Measurements from ENCODE around the gene TCEAL3.
"Not testable (repeated sequence)": the region's sequence is repeated elsewhere in the genome, so short reads cannot be mapped to it uniquely, and the experiment has no call there.

Gene TCEAL3

DNA sequence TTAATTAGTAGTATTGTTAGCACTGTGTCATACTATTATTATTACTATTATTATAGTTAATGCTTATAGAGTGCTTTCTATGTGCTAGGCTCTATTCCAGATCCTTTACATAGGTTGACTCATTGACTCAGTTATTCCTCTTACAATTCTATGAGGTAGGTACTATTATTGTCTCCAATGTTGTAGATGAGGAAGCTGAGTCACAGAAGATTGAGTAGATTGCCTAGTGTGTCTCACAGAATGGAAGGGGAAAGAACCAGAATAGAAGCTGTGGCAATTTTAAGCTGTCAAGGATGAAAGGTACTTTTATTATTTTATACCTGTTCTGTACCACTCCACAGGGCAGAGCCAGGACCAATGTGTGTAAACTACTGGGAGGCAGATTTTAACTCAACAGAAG lies 19.1 kb downstream of the TCEAL3 start:
- no peak for DNase-seq (ENCODE audit: low read depth)

DNA sequence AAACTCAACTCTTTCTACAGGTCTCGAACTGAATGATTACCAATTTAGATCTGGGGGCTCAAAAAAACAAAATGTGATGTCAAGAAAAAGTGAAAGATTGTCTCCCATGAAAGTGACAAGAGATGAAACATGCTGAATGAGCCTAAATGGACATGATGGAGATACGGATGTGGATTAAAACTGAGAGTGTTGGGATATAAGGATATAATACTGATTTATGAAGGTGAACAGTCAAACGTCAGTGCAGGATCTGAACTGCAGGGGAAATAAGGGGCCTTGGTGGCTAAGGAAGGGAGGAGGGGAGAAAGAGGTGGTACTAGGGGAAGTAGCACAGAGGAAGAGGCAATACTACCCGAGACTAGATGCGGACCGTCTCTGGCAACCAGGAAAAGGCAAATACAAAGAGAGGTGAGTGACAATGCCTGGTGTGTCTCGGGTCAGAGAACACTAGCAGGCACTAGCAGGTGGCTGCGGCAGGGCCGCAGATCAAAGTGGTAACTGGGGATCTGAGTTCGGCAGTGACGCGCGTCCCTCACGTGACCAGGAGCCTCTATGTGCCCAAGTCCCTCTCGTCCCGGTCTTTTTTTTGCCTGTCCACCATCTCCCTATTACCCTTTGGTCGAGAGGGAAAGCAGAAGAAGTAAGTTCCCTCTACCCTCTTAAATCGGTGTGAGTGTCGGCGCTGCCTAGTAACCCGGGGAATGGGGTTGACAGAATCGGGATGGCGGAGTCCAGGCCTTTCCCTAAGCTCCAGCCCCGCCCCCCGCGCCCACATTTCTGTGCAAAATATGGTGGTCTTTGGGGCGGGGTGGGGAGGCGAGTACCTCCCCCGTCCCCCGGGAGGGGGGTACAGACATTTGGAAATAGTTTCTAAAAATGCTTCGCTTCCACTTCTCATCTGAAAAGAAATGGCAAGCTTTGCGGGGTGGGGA lies 20.9 kb downstream of the TCEAL3 start, which contains the start of gene TCEAL1:
TCEAL1 (plus strand) TSS at position 590 of the 932 bp plus-strand sequence. CDS start 942 bp downstream, outside the sequence.
- no peak for DNase-seq (ENCODE audit: low read depth)

DNA sequence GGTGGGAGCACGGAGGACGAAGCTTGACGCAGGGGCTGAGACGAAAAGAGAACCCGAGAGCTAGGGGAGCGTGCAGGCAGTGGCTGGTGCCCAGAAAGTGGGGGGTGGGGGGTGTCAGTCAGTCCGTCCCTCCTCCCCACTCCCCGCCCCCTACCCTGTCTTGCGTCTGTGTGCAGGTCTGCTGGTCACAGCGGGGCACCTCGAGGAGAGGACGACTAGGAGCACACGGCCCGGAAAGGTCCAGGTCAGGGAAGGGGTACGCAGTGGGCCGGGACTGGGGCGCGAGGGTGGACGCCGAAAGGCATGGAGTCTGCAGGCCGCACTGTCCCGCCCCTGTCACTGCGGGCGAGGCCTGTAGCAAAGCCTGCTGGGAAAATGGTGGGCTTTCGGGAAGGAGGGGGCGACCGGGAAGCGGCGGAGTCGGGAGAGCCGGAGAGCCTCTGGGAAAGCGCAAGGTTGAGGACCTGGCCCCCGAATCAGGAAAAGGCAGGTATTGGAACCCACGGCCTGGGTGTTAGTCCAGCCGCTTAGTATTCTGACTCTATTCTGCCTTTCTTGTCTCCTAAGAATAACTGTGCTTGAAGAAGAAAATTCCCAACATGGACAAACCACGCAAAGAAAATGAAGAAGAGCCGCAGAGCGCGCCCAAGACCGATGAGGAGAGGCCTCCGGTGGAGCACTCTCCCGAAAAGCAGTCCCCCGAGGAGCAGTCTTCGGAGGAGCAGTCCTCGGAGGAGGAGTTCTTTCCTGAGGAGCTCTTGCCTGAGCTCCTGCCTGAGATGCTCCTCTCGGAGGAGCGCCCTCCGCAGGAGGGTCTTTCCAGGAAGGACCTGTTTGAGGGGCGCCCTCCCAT lies 21.8 kb downstream of the TCEAL3 start:
- no peak for DNase-seq (ENCODE audit: low read depth)

DNA sequence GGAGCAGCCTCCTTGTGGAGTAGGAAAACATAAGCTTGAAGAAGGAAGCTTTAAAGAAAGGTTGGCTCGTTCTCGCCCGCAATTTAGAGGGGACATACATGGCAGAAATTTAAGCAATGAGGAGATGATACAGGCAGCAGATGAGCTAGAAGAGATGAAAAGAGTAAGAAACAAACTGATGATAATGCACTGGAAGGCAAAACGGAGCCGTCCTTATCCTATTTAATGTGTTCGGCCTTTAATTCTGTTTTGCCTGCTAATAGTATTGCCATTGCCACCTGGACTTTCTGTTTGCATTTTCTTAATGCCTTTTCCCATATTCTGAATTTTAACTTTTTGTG lies 22.4 kb downstream of the TCEAL3 start:
- no peak for DNase-seq (ENCODE audit: low read depth)

DNA sequence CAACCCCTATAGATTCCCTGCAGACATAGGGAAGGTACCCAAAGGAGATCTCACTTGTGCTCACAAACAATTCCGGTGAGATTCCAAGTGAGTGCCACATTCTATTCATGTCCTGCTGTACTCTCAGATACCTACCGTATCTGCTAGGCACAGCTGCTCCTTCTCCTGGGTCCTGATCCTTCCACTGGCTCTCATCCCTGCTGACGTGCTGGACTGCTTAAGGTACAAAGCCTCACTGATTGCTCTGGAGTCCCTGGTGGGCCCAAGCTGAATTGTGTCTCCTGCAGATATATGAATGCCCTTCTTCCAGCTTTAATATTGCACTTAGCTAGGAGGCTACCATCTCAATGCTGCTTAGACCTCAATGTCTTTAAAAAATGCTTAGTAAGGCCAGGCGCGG lies 23.4 kb downstream of the TCEAL3 start:
- DNase-seq (ENCODE audit: low read depth) = no peak

DNA sequence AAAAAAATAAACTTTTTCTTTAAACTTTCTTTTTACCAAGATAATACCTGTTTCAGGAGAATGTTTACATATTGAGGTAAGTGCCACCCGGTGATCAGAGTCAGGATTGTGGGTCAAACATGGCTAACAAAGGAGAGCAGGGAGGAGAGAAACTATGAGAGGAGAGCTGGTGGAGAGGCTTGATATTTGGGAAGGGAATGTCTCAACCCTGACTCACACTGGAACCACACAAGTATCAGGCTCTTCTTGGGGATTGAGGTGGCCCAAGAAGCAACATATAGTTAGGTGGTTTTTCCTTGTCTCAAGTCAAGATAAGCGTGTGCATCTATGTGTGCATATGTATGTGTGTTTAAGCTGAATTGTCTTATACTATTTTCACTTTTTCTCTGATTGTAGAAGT lies 27.7 kb downstream of the TCEAL3 start:
- no peak for DNase-seq (ENCODE audit: low read depth)

DNA sequence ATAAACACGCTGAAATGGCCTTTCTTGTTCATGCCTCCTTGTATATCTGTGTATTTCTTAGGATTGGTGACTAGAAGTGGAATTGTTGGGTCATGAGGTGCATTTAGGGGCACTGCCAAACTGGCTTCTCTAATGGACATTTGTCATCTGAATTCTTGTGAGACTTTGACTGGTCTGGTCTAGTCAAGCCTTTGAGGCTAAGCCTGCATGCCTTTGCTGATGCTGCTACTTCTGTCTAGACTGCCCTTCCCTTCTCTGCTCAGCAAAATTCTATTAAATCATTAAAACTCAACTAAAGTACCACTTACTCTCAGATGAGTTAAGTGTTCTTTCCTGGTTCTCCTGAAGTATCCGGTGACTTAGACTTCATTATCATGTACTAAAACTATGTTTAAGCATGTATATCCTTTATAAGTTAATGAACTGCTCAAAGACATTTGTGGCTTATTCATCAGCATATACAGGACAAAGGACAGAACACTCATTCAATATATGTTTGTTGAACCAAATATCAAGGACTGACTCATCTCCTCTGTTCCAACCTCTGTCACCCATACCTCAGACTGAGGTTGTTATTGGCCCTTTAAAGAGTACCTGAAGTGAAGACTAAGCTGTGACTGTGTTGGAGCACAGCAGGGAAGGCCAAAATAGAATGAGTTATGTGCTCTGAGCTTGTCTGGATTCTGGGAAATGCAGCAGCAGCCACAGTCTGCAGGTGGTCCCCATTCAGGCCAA lies 30.0 kb downstream of the TCEAL3 start:
- no peak for DNase-seq (ENCODE audit: low read depth)

DNA sequence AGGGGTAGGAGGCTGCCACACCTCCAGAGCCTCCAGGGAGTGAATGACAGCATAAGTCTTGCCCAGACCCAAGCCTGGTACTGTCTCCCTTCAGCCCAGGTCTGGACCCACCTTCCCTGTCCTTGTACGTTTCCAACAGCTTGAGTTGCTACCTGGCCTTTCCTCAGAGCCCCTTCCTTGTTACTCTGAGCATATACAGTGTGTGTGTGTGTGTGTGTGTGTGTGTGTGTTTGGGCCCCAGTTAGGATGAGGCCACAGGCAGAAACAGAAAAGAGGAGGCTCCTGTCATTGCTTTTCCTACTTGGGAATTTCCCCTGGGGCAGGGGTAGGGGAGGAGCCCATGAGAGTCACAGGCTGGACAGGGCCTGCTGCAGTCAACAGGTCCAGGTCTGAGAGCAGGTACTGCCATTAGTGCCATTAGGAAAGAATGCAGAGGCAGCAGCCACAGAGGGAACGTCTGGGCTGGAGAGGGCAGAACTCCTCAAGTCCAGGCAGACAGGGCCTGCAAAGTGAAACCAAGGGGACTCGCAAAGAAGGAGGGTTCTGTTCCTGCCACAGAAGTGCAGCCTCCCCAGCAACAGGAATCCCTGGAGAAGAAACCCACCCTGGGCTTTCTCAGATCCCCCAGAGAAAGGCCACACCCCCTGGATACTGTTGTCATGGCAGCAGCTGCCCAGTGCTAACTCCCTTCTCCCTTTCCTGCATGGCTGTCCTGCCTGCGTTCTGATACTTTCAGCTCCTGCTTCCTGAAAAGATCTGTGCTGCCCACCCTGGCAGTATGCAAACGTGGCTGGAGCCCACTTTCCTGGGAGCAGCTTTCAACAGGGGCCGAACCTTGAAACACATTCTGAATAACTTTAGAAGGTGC lies 30.9 kb downstream of the TCEAL3 start:
- DNase-seq (ENCODE audit: low read depth) = not testable (repeated sequence)

DNA sequence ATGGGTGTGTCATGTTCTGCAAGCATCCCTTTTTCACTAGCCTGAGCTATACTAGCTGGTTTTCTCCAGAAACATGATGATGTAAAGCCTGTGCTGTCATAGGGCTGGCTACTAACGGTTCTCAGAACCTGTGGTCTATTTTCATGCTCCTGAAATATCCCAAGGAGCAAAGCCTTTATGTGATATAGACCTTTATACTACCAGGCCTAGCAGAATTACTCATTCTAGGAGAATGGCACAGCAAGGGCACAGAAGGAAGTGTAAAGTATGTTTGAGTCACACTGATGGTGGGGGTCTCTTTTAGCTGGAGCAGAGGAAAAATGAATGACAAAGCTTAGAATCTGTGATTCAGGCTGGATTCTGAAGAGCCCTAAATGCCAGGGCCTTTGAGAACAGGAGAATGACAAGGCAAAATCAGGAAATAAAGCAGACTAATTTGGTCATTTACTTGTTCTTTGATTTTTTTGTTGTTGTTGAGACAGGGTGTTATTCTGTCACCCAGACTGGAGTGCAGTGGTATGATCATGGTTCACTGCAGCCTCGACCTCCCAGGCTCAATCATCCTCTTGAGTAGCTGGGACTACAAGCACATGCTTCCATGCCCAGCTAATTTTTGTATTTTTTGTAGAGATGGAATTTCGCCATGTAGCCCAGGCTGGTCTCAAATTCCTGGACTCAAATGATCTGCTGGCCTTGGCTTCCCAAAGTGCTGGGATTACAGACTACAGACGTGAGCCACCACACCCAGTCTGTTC lies 32.8 kb downstream of the TCEAL3 start:
- no peak for DNase-seq (ENCODE audit: low read depth)

DNA sequence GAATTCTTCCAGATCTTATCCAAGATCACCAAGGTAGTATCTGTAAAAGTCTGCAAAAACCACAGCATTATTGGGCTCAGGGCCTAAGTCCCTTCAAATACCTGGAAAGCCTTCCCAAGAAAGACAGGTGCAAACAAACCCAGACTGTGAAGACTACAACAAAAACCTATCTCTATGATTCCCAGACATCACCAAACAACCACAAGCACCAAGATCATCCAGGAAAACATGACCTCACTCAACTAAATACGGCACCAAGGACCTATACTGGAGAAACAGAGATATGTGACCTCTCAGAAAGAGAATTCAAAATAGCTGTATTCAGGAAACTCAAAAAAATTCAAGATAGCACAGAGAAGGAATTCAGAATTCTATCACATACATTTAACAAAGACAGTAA lies 36.4 kb downstream of the TCEAL3 start:
- no peak for DNase-seq (ENCODE audit: low read depth)

DNA sequence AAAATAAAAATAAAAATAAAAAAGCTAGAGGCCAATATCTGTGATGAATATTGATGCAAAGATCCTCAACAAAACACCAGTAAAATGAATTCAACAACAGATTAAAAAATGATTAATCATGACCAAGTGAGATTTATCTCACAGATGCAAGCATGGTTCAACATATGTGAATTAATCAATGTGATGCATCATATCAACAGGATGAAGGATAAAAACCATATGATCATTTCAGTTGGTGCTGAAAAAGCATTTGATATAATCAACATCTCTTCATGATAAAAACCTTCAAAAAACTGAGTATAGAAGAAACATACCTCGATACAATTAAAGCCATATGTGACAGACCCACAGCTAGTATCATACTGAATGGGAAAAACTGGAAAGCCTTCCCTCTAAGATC lies 39.9 kb downstream of the TCEAL3 start:
- no peak for DNase-seq (ENCODE audit: low read depth)

DNA sequence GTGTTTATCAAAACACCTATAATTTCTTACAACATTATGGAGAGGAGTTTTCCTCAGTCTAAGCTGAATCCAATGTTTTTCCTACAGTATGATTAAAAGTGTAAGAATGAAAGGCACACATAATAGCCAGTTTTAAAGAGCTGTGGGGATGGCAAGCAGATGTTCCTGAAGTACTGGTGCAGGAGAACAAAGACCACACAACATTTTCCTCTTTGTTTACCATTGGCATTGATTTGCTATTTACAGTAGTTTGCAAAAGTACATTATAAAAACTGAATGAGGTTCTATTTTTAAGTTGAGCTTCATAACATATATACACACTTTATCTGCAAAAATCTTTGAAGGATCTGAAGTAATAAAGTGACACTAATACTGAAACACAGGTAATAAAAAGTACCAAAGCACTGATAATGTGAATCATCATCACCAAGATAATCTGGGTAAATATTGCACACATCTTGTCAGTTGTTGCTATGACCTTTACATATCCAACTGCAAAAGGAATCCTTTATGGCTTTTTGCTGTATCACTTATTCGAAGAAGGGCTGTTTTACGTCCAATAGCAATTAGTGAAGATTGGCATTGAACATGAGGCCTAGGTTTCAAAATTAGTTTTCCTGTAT lies 43.5 kb downstream of the TCEAL3 start:
- no peak for DNase-seq (ENCODE audit: low read depth)

DNA sequence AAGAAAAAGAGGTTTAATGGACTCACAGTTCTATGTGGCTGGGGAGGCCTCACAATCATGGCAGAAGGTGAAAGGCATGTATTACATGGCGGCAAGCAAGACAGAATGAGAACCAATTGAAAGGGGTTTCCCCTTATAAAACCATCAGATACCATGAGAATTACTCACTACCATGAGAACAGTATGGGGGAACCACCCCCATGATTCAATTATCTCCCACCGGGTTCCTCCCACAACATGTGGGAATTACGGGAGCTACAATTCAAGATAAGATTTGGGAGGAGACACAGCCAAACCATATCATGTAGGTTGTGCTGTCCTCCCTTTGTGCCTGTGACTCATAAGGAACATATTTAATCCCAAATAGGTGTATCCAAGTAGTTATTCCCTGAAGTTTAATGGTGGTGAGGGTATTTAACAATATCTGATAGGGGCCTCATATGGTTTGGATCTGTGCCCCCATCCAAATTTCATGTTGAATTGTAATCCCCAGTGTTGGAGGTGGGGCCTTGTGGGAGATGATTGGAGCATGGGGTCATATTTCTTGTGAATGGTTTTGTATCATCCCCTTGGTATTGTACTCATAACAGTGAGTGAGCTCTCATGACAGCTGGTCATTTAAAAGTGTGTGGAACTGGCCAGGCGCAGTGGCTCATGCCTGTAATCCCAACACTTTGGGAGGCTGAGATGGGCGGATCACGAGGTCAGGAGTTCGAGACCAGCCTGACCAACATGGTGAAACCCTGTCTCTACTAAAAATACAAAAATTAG lies 47.7 kb downstream of the TCEAL3 start:
- DNase-seq (ENCODE audit: low read depth) = not testable (repeated sequence)

DNA sequence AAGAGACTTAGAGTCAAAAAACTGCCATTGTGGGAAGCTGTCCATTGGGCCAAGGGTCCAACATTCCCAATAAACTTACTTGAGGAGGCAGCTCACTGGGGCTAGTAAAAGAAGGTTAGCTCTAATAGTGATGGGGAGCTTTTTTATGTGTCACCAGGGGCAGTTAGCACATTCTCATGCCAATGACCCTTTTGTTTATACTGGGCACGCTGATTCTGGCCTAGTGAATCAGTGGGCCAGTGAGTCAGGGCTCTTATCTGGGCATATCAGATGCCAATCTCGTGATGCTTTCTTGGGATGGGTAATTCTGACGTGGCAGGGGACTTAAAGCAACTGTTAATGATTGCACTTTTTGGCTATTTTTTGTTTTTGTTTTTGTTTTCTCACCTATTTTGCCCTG lies 48.9 kb downstream of the TCEAL3 start:
- peak; percentile 77 for DNase-seq (ENCODE audit: low read depth)

DNA sequence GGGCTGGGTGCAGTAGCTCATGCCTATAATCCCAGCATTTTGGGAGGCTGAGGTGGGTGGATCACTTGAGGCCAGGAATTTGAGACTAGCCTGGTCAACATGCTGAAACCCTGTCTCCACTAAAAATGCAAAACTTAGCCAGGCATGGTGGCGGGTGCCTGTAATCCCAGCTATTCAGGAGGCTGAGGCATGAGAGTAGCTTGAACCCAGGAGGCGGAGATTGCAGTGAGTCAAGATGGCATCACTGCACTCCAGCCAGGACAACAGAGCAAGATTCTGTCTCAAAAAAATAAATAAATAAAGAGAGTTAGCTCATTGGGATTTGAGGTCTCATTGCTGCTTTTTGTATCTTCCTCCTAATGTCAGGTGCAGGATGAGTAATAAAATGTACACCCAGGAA lies 49.3 kb downstream of the TCEAL3 start:
- not testable (repeated sequence) for DNase-seq (ENCODE audit: low read depth)

DNA sequence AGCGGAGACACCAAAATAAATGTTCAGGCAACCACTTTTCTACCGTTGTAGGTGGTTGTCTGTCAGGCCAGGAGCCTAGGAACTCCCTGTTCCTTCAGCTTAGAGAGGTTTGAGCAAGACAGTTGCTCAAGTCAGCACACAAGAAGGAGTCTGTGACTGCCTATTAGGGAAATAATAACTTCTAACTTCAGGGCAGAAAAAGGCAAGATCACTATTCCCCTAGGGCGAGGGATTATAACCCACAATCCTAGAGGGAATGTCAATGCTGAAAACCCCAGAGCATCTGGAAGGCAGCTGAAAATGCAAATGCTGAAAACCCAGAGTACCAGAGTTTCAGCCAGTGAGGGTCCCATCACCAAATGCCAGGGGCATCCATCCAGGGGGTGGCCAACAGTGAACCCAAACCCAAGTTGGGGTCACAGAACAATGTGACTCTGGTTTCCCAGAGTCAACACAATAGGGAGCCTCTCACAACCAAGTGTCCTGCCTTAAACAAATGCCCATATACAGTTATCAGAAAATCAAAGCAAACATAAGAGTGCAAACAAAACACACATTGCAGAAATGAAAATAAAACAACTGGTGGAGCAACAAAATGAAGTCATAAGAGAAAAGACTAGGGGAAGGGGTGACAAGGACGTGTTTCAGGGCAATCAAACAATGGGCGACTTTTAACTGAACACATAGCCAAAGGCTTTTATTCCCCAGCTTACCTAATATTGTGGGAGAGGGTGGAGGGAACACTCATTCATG lies 51.1 kb downstream of the TCEAL3 start:
- no peak for DNase-seq (ENCODE audit: low read depth)

DNA sequence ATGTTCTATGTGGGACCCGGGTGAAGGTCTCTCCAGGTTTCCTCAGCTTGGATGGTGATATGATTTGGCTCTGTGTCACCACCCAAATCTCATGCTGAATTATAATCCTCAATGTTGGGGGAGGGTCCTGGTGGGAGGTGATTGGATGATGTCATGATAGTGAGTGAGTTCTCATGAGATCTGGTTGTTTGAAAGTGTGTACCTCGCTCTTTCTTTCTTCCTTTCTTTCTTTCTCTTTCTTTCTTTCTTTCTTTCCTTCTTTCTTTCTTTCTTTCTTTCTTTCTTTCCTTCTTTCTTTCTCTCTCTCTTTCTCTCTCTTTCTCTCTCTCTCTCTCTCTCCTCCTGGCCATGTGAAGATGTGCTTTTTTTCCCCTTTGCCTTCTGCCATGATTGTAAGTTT lies 51.7 kb downstream of the TCEAL3 start:
- DNase-seq (ENCODE audit: low read depth) = not testable (repeated sequence)
